ENCODE measurements around the gene RNF157.

DNA sequence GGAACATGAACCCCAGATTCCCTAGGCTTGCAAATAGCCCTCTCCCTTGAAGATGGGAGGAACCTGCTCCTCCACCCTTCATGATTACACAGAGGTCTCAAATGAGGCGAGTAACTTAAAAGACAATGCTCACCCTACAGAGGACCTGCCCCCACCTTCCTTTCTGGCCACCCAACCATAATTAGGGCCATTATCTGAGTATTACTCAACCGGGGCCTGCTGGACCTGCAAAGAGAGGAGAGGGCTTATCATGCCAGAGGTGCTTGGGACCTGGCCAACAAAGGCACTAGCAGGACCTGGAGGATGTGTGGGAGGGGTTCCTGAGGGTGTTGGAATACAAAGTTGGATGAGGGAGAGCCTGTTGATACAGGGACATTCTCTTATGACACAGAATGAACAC lies 42.4 kb downstream of the RNF157 start:
- no peak for TF ChIP-seq CTCF (IDR thresholded peaks at IDR 0.05; ENCODE audit: insufficient read depth, low read length)
- TF ChIP-seq, protein P1, sequence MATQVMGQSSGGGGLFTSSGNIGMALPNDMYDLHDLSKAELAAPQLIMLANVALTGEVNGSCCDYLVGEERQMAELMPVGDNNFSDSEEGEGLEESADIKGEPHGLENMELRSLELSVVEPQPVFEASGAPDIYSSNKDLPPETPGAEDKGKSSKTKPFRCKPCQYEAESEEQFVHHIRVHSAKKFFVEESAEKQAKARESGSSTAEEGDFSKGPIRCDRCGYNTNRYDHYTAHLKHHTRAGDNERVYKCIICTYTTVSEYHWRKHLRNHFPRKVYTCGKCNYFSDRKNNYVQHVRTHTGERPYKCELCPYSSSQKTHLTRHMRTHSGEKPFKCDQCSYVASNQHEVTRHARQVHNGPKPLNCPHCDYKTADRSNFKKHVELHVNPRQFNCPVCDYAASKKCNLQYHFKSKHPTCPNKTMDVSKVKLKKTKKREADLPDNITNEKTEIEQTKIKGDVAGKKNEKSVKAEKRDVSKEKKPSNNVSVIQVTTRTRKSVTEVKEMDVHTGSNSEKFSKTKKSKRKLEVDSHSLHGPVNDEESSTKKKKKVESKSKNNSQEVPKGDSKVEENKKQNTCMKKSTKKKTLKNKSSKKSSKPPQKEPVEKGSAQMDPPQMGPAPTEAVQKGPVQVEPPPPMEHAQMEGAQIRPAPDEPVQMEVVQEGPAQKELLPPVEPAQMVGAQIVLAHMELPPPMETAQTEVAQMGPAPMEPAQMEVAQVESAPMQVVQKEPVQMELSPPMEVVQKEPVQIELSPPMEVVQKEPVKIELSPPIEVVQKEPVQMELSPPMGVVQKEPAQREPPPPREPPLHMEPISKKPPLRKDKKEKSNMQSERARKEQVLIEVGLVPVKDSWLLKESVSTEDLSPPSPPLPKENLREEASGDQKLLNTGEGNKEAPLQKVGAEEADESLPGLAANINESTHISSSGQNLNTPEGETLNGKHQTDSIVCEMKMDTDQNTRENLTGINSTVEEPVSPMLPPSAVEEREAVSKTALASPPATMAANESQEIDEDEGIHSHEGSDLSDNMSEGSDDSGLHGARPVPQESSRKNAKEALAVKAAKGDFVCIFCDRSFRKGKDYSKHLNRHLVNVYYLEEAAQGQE (IDR thresholded peaks at IDR 0.05; ENCODE audit: insufficient replicate concordance, low read depth): no peak

Measured in HL-60 (cell line).